NCI-H2107 (cell line): ENCODE measurements around the gene PCSK9.
A peak's percentile ranks its signal among the peaks of the same experiment; 100 is the strongest.
"Not testable (repeated sequence)": the region's sequence is repeated elsewhere in the genome, so short reads cannot be mapped to it uniquely, and the experiment has no call there.

Experiments used
- DNase-seq: peaks from one replicate; lab custom pipeline; 2025; lab: John Stamatoyannopoulos, UW

PCSK9 gene

GRCh38 chr1:55010194-55010886 lies 29.0 kb upstream of the PCSK9 start:
- no peak for DNase-seq

DNA sequence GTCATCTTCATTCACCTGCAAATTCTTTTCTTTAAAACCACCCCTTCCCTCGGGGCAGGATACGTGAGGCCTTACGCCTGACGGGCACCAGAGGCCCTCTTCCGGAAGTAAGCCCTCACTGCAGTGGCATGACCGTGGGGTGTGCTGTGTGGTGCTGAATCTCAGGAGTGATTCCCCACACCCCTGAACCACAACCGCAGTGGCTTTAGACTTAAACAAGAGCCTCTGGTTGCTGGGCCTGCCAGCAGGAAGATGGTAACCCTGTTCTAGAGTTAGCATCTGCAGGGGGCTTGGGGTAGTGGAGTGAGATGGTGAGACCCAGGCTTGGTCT lies 28.5 kb upstream of the PCSK9 start:
- DNase-seq, result no peak

DNA sequence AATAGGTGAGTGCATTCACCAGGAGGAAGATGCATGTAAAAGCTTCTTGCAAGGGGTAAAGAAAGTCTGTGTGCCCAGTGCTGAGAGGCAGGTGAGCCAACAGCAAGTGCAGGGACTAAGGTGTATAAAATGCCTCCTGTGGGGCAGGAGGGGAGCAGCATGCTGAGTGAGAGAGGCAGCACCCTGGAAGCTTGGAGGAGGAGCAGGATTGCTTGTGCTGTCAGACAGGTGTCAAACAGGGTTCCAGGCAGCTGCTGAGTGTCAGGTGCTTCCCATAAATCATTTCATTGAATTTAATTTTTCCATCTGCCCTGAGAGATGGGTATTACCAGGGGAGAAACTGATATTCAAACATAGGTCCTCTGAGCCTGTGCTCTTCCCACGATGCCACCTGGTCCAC lies 26.7 kb upstream of the PCSK9 start:
- peak; percentile 32 for DNase-seq

DNA sequence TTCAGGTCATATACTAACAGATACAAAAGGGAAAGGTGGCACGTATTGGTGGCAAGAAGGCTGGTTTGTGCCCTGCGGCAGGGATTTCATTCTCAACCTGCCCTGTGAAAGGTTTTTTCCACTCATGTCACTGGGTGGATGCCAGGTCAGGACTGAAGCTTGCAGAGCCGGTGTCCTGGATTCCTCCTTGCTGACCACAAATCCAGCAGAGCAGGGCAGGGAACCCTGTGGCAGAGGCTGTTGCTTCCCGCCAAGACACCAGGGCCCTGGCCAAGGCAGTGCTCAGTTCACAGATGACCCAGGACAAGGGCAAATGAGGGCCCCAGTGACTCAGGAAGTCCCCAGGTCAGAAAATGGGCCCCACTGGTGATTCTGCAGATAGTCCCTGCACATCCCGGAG lies 24.2 kb upstream of the PCSK9 start:
- DNase-seq, result no peak

- DNase-seq, result no peak
Observed at GRCh38 chr1:55015731-55016620, 23.4 kb upstream of the PCSK9 start.

DNA sequence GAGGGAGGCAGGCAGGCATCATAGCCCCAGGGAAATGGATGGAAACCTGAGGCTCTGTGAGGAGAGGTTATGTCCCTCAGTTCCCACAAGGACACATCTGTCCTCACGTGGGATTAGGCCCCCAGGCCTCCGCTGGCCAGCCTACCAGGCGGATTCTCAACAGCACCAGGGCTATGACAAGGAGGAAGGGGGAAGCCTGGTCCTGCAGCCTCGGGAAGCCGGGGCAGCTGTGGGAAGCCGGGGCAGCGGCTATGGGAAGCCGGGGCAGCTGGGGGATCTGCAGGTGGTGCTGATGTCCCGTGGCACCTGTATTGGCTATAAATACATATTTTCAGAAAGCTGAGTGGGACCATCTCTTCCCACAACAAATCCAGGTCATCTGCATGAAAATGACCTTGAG lies 21.0 kb upstream of the PCSK9 start:
- no peak for DNase-seq

- peak; percentile 89 for DNase-seq
Observed at GRCh38 chr1:55021942-55022546, 17.3 kb upstream of the PCSK9 start.

DNA sequence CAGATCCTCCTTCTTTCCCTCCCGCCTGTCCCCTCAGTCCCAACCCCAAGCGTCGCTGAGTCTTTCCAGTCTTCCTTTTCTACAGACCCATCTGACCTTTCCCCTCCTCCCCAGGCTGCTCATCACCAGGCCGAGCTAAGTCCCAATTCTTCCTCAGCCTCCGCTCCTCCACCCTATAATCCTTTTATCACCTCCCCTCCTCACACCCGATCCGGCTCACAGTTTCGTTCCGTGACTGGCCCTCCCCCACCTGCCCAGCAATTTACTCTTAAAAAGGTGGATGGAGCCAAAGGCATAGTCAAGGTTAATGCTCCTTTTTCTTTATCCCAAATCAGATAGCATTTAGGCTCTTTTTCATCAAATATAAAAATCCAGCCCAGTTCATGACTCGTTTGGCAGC lies 15.2 kb upstream of the PCSK9 start:
- DNase-seq, result not testable (repeated sequence)

GRCh38 chr1:55026682-55027081 lies 12.7 kb upstream of the PCSK9 start:
- not testable (repeated sequence) for DNase-seq

DNA sequence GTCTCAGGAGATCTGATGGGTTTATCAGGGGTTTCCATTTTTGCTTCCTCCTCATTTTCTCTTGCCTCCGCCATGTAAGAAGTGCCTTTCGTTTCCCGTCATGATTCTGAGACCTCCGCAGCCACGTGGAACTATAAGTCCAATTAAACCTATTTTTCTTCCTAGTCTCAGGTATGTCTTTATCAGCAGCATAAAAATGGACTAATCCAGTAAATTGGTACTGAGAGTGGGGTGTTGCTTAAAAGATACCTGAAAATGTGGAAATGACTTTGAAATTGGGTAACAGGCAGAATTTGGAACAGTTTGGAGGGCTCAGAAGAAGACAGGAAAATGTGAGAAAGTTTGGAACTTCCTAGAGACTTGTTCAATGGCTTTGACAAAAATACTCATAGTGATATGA lies 8.2 kb upstream of the PCSK9 start:
- DNase-seq, result not testable (repeated sequence)

- DNase-seq, result no peak
Observed at GRCh38 chr1:55033265-55033614, 6.1 kb upstream of the PCSK9 start.

DNA sequence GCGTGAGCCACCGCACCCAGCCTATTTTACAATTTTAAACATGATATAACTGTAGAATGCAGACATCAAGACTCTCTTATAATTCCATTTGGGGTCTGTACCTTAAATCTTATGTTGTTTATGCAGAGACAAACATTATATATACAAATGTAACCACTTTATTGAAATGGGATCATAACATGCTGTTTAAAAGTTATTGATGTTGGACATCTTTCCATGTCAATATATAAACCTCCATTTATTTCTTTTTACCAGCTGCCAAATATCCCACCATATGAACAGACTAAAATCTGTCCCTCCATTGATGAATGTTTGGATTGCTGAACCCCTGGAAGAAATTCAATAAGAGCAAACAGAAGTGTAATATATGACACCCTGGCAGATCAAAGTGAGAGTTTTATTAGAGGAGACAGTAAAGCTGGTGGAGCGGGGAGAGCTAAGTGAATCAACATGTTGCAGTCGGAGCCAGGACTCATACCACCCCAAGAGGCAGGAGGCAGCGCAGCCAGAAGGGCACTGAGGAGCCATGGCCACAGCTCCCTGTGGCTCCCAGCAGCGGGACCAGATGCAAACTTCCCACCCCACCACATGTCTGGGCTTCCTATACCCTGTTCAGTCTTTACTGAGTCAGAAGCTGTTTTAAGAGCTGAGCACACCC lies 4.7 kb upstream of the PCSK9 start:
- no peak for DNase-seq

DNA sequence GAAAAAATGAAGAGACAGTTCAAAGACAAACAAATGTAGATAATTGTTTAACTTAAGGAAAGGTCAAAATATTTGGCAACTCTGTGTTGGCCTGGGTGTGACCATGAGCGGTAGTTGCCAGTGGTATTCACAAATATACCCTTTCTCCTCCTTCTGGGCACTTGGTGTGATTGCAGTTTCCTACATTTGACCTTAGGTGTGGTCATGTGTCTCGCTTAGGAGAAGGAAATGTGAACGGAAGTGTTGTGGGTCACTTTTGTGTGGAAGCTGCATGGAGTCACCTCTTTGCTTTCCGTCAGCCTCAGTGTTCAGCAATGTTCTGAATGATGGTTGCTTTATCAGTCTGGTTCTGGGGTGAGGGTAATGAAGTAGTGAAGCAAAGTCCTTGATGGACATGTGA lies 3.4 kb upstream of the PCSK9 start:
- no peak for DNase-seq

- no peak for DNase-seq
Observed at GRCh38 chr1:55037733-55038551, 1.4 kb upstream of the PCSK9 start.

DNA sequence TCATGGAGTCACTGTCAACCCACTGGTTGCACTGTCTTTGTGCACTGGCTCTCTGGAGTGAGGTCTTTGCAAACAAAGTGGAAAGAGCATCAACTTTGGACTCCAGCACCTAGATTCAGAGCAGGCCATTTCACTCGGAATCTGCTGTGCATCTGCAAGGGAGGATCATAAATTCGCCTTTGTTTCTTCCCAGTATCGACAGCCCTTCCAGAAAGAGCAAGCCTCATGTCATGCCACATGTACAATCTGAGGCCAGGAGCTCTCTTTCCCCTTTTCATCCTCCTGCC lies 853 bp upstream of the PCSK9 start:
- DNase-seq, result no peak

DNA sequence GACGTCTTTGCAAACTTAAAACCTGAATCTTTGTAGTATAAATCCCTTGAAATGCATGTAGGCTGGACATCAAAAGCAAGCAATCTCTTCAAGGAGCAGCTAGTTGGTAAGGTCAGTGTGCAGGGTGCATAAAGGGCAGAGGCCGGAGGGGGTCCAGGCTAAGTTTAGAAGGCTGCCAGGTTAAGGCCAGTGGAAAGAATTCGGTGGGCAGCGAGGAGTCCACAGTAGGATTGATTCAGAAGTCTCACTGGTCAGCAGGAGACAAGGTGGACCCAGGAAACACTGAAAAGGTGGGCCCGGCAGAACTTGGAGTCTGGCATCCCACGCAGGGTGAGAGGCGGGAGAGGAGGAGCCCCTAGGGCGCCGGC lies 390 bp upstream of the PCSK9 start:
- DNase-seq, result no peak

DNA sequence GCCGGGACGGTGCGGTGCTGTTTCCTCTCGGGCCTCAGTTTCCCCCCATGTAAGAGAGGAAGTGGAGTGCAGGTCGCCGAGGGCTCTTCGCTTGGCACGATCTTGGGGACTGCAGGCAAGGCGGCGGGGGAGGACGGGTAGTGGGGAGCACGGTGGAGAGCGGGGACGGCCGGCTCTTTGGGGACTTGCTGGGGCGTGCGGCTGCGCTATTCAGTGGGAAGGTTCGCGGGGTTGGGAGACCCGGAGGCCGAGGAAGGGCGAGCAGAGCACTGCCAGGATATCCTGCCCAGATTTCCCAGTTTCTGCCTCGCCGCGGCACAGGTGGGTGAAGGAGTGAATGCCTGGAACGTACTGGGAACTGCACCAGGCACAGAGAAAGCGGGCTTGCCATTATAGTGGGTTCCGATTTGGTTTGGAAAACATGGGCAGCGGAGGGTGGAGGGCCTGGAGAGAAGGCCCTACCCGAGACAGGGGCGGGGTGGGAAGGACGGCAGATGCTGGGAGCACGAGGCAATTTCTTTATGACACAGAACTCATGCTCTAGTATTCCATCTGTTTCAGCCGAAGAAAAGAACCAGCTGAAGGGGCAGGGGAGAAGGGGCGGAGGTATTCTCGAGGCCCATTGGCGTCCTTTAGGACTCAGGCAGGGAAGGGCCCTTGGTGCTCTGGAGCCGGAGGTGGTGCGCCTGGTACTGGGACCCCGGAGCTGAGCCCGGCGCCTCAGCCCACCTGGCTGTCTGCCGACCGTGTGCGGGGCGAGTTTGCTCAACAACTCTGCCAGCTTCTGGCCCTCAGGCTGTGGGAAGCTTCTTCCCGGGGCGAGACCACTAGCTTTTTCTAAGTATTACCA lies 960 bp downstream of the PCSK9 start:
- DNase-seq, result no peak

GRCh38 chr1:55040933-55041494 lies 1.7 kb downstream of the PCSK9 start:
- DNase-seq, result no peak

DNA sequence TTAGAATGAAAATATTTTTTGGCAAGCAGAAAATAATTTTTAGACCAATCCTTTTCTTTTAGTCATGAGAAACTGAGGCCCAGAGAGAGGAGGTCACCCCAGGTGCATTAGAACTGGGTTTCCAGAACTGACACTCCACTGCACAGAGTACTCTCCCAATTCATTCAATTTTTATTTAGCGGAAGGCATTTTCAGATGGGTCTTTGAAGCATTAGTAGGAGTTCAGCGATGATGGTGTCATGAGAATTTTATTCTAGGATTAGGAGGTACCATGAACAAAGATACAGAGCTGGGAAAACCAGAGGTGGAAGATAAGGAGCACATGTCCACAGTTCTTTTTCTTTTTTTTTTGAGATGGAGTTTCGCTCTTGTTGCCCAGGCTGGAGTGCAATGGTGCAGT lies 2.3 kb downstream of the PCSK9 start:
- DNase-seq, result no peak

- no peak for DNase-seq
Observed at GRCh38 chr1:55043011-55043410, 3.7 kb downstream of the PCSK9 start.

DNA sequence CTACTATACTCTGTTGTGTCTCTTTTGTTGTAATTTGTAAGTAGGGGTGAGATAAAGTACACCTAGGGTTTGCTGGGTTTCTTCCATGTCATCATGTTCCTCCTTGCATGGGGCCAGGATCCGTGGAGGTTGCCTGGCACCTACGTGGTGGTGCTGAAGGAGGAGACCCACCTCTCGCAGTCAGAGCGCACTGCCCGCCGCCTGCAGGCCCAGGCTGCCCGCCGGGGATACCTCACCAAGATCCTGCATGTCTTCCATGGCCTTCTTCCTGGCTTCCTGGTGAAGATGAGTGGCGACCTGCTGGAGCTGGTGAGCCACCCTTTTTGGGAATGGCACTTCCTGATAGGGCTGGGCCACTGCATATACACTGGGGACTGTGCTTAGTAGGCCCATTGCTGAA lies 4.4 kb downstream of the PCSK9 start:
- DNase-seq, result no peak
